ENCODE measurements around the gene CYP4V2. TPM values are rescaled to one million over a fixed set of nuclear protein-coding genes. Genes with fewer than 3 reads are reported as not detected.
"Not testable (repeated sequence)": the region's sequence is repeated elsewhere in the genome, so short reads cannot be mapped to it uniquely, and the experiment has no call there.

CYP4V2 gene
- total RNA-seq, 1 donor from 2014 or later = 22.7 TPM

DNA sequence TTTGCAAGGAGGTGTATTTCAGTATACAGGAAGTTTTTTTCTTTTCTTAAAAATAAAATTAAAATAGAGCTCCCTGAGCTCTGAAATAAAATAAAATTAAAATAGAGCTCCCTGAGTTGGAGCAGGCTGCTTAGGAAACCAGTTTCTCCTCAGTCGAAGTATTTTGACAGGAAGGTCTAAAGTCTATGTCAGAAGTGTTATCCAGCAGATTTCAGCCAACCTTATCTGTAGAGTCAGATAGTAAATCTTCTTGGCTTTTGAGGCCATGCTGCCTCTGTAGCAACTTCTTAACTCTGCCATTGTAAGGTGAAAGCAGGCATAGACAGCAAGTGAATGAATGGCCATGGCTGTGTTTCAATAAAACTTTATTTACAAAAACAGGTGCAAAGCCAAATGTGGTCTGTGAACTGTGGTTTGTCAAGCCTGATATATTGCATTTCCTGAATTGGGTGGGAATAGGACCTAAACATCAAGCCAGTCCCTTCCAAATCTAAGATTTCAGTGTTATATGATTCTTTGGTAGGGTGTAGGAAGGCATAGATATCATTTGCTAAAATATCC lies 26.4 kb downstream of the CYP4V2 start:
- DNase-seq (ENCODE audit: missing footprints) (no peak), ATAC-seq (no peak)
- intact Hi-C loops (cut with DNase I) = no loop called here

DNA sequence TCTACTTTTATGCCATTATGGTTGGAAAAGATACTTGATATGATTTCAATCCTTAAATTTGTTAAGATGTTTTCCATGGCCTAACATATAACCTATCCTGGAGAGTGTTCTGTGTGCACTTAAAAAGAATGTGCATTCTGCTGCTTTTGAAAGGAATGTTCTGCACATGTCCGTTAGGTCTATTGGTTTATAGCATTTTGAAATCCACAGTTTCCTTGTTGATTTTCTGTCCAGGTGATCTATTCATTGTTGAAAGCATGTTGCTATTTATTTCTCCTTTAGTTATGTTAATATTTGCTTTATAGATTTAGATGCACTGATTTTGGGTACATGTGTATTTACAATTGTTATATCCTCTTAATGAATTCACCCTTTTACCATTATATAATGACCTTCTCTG lies 30.3 kb downstream of the CYP4V2 start:
- ATAC-seq (no peak), DNase-seq (ENCODE audit: missing footprints) (no peak)
- intact Hi-C loops (cut with DNase I) = no loop called here

DNA sequence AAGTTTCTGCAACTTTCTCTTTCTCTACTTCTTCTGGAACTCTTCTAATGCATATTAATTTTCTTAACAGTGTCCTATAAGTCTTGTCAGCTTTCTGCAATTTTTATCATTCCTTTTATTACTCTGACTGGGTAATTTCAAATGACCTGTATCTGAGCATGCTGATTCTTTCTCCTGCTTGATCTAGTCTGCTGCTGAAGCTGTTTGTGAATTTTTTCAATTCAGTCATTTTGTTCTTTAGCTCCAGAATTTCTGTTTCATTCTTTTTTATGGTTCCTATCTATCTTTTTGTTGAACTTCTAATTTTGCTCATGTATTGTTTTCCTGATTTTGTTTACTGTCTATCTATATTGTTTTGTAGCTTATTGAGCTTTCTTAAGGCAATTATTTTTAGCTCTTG lies 34.5 kb downstream of the CYP4V2 start:
- no peak for ATAC-seq
- intact Hi-C loops (cut with DNase I) = no loop called here
- DNase-seq (ENCODE audit: missing footprints) = no peak

DNA sequence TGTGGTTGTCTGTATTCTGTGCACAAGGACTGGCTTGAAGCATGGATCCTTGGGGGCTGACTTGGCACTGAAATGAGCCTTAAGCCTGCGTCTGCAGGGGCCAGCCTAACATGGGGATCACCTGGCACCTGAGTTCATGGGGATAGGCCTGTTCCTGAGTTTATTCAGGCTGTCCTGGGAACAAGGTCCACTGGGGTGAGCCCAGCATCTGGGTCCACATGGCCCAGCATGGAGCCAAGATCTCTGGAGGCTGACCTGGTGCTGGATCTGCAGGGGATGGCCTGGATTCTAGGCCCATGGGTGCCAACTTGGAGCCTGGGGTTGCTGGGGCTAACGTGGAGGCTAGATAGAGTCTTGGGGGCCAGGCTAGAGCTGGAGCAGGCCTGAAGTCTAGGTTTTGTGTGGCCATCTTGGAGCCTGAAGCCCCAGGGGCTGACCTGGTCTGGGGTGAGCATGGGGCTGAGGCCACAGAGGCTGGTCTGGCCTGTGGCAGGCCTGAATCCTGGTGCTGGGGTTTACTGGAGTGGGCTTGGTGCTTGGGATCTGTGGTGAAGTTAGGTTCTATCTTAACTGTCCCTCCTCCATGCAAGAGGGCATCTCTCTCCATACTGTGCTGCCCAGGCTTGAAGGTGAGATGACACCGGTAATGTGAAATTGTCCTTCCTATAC lies 35.3 kb downstream of the CYP4V2 start:
- intact Hi-C loops (cut with DNase I) = no loop called here
- ATAC-seq = no peak
- no peak for DNase-seq (ENCODE audit: missing footprints)

DNA sequence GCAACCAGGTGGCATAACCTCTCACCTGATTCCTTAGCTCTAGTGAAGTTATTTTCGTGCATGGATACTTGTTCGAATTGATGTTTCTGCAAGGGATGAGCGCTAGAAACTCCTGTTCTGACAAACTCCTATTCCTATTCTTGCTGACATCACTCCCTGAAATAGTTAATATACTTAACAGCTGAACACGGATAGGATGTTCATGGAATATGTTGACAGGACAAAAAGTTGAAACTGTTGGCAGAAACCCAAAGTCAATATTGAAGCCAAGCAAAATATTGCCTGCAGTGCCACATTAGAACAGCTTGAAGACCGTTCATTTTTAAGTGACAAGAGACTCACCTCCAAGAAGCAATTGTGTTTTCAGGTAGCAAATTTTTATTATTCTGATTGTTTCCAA lies 35.9 kb downstream of the CYP4V2 start, which contains the start of gene KLKB1:
Gene KLKB1 (plus strand): TSS at position 287 of the 400 bp plus-strand sequence. CDS start 689 bp downstream, outside the sequence.
- no peak for ATAC-seq
- no peak for DNase-seq (ENCODE audit: missing footprints)
- intact Hi-C loops (cut with DNase I) = no loop called here

DNA sequence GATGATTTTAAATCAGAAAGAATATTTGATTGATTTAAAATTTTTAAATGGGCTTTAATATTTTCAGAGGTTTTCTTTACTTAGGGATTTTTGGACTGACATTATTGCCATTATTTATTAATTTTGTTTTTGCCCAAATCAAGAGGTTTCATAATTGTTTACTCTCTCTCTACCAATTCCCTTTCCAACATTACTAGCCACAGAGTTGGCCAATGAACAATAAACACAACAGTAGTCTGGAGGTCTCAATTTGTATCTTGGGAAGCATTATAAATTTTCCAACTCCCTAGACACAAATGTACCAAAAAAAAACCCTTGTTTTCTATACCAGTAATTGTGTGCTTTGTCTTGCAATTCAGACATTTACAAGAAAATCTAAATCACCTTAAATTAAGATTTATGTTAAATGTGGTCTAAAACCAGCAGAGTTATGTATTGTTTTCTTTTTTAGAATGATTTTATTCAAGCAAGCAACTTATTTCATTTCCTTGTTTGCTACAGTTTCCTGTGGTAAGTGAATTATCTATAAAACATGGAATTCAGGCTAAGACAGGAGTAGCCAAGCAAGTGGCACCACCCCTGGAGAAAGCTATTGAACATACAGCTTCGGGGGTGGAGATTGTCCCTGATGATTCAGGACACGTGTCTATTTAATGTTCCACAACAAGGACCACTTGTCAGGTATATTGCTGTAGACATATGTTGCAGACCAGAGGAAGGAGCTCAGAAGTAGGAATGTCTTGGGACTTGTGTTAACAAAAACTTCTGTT lies 36.6 kb downstream of the CYP4V2 start:
- DNase-seq (ENCODE audit: missing footprints) (no peak), ATAC-seq (no peak)
- intact Hi-C loops (cut with DNase I) = no loop called here

DNA sequence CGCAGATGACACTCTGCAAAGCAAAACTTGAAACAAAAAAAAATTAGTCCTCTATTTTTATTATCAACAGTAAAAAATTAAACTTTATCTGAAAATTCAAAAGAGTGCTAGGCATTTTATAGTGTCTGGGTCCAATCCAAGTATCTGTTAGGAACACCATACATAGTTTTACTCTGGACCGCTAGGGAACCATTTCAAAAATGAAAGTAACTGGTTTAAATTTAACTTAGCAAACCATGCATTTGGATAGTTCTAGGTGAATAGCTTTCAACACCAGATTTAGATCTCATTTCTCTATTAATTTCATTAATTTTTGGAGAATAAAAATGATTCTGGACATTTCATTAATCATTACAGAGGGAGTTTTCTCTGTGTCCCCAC lies 37.1 kb downstream of the CYP4V2 start:
- intact Hi-C loops (cut with DNase I) = no loop called here
- no peak for DNase-seq (ENCODE audit: missing footprints)
- no peak for ATAC-seq

DNA sequence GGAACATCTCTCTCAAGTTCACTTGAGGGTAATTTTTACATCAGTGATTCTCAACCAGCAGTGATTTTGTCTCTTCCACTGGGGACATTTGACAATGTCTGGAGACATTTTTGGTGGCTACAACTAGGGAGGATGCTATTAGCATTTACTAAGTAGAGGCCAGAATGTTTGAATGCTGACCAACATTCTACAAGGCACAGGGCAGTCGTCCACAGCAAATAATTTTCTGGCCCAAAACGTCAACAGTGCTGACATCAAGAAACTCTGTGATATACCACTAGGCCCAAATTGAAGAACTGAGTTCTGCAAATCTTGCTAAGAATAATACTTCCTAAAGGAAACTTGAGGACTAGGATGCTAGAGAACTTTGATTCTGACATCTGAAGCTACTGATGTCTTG lies 43.0 kb downstream of the CYP4V2 start:
- ATAC-seq (no peak), DNase-seq (ENCODE audit: missing footprints) (no peak)
- intact Hi-C loops (cut with DNase I) = no loop called here

DNA sequence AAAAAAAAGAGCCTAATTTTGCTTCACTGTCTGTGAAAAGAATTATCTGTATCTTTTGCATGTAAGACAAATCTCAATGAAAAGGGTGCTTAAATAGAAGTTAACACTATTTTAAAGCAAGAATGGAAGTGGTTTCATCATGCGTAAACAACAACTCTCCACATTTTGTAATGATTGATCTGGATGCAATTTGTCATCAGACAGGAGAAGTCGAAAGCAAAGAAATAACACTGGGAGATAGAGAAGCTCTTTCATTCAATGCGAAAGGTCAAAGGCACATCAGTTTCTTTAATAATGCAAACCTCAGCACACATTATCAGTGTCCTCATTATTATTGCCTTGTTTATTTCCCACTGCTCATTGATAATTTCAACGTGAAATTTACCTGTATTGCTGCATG lies 44.8 kb downstream of the CYP4V2 start:
- DNase-seq (ENCODE audit: missing footprints) = no peak
- intact Hi-C loops (cut with DNase I) = no loop called here
- ATAC-seq = no peak

DNA sequence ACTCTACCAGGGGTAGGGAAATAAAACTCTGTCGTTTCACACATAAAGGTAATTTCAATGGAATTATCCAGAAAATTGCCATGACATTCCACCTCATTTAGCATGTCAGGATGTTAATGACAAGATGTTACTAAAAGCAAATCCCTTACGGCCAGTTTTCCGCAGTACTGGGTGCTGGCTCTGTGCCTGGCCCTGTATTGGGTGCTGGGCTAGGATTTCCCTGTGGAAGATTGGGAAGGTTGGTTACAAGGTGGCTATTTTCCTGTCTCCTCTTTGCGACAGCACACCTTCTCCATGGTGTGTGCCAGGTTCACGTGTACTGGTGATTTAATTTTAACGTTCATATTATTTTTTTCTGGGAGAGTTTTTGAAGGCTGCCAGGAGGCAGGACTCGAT lies 49.1 kb downstream of the CYP4V2 start:
- ATAC-seq (no peak), DNase-seq (ENCODE audit: missing footprints) (no peak)
- intact Hi-C loops (cut with DNase I) = no loop called here

DNA sequence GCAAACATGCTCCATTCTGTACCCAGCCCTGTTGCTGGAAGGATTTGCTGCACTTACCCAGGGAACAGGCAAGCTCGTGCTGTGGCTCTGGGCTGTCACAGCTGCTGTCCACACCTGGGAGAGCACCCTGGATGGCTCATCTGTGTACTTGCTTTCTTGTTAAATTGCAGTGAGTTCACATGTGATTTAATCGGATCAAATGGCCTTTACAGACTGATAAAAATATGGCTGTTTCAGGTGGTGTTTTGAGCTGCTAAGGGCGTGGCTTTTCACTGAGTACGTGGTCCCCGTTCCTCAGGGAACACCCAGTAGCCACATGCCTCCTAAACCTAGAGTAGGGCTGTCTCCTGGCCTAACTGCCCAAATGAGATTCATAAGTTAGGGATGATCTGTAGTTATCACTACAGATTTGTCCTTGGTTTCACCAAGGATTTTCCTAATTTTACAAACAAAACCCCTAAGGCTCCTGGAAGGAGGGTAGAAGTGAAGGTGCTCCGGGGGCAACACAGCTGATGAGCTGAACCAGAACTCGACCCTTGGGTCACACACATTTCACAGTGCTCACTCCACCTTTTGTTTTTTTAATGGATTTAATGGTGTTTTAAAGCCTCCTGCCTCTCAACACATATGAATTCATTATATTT lies 49.6 kb downstream of the CYP4V2 start:
- intact Hi-C loops (cut with DNase I) = no loop called here
- DNase-seq (ENCODE audit: missing footprints) = no peak
- no peak for ATAC-seq

DNA sequence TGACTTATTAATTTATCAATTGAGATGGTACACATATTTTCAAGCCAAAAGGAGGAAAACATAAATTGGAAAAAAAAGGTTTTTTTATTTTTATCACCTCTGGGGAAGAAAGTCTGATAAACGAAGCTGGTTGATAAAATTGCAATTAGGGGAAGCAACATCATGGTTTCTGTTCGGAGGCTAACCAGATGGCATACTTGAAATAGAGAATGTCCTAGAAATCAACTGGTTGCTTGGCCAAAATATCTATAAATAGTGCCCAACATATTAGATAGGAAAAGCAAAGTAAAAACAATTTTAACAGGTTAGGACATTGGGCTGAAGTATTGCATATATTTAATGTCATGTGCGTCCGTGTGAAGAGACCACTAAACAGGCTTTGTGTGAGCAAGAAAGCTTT lies 50.2 kb downstream of the CYP4V2 start:
- intact Hi-C loops (cut with DNase I) = no loop called here
- DNase-seq (ENCODE audit: missing footprints) (no peak), ATAC-seq (no peak)

DNA sequence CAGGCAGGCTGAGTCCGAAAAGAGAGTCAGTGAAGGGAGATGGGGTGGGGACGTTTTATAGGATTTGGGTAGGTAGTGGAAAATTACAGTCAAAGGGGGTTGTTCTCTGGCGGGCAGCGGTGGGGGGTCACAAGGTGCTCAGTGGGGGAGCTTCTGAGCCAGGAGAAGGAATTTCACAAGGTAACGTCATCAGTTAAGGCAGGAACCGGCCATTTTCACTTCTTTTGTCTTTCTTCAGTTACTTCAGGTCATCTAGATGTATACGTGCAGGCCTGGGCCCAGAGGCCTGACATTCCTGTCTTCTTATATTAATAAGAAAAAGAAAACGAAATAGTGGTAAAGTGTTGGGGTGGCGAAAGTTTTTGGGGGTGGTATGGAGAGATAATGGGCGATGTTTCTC lies 50.7 kb downstream of the CYP4V2 start:
- intact Hi-C loops (cut with DNase I); ATAC-seq; DNase-seq (ENCODE audit: missing footprints): not testable (repeated sequence)

DNA sequence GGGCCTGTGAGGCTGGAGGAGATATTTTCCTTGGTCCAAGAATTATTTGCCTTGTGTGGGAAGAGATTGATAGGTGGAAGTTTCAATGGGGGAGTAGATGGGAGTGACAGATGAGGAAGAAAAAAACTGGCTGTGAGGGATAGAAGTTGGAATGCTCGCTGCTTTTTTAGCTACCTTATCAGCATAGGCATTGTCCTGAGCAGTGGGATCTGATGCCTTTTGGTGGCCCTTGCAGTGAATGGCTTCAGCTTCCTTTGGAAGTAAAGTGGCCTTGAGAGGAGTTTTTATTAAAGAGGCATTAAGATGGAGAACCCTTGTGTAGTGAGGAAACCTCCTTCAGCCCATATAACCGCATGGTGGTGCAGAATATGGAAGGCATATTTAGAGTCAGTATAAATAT lies 52.0 kb downstream of the CYP4V2 start:
- ATAC-seq (no peak), DNase-seq (ENCODE audit: missing footprints) (no peak)

DNA sequence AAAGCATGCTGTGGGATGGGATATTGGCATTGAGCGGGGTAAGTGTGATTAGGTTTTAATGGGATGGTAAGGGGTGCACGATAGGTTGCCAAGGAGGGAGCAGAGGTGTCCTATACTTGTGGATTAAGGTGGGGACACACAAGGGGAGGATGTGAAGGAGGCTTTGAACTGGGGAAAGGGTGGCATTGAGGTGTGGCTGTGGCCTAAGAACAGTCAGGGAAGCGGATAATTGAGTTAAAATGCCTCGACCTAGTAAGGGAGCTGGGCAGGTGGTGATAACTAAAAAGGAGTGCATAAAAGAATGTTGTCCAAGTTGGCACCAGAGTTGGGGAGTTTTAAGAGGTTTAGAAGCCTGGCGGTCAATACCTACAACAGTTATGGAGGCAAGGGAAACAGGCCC lies 53.5 kb downstream of the CYP4V2 start:
- no peak for DNase-seq (ENCODE audit: missing footprints)
- intact Hi-C loops (cut with DNase I) = no loop called here
- no peak for ATAC-seq

More for the DNA sequence above, 52.0 kb downstream of the CYP4V2 start:
- intact Hi-C loops (cut with DNase I) = no loop called here

DNA sequence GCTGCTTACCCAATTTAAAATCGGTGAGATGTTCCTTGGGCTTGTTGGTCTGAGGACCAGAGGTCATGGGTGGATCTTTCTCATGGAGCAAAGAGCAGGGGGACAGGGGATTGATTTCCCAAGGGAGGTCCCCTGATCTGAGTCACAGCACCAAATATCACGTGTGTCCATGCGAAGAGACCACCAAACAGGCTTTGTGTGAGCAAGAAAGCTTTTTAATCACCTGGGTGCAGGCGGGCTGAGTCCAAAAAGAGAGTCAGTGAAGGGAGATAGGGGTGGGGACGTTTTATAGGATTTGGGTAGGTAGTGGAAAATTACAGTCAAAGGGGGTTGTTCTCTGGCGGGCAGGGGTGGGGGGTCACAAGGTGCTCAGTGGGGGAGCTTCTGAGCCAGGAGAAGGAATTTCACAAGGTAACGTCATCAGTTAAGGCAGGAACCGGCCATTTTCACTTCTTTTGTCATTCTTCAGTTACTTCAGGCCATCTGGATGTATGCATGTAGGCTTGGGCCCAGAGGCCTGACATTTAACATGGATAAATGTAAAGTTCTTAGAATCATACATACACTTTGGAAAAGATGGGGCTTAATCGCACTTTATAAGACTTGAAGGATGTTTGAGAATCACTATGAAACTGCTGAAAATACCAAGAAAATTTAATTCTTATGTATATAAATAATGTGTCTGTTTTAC lies 55.8 kb downstream of the CYP4V2 start:
- DNase-seq (ENCODE audit: missing footprints); intact Hi-C loops (cut with DNase I); ATAC-seq: not testable (repeated sequence)

DNA sequence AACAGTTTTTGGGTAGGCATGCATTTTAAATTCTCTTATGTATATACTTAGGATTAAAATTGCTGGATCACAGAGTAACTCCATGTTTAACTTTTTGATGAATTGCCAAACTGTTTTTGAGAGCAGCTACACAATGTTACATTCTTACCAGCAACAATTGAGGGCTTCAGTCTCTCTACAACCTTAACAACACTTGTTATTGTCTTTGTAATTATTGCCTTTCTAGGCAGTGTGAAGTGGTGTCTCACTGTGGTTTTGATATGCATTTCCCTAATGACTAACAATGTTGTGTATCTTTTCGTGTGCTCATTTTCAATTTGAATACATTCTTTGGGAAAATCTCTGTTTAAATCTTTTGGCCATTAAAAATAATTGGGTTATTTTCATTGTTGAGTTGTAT lies 57.3 kb downstream of the CYP4V2 start:
- no peak for DNase-seq (ENCODE audit: missing footprints)
- ATAC-seq = no peak

DNA sequence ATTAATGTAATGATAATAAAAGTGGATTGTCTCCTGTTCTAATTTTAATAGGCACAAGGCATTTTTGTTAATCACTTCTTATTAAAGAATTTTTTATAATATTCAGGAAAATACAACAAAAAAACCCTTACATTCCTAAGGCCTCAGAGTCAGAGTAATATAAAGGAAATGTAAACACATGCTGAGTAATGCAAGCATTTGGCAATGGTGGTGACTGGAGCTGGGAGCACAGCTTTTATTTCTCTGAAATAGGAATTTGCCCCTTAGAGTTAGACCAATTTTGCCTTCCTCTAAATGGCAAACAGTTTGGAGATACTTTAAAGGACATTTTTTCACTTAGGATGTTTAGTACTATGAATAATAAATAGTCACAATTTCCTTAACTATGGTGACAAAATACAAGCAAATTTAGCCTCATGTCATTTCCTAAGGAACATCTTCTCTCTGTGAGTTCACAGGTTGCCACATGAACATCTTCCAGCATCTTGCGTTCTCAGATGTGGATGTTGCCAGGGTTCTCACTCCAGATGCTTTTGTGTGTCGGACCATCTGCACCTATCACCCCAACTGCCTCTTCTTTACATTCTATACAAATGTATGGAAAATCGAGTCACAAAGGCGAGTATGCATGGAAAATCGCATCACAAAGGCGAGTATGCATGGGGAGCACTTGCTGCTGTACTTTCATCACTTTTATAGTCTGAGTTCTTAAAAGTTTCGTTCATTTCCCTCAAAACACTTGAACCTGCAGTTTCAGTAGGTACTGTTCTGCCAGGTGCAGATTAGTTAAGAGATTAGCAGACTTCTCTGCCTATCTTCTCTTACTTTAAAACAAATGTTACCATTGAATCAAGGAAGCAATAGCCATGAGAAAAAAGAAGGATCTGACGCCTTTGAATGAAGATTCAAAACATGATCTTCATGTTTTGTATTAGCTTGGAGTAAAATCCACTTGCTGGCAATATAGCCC lies 58.7 kb downstream of the CYP4V2 start:
- no peak for ATAC-seq
- intact Hi-C loops (cut with DNase I) = no loop called here
- DNase-seq (ENCODE audit: missing footprints) = no peak

More for the DNA sequence above, 57.3 kb downstream of the CYP4V2 start:
- intact Hi-C loops (cut with DNase I) = no loop called here
